HG02571 (cell line): ENCODE data around the gene MAMDC2.

ENCODE experiments used
- ATAC-seq: cut with Tn5 transposase; IDR thresholded peaks from one replicate; pipeline ENCODE4 v1.9.1; 2021; ENCODE audit warnings: mild to moderate bottlenecking, moderate library complexity; ENCODE audit not compliant: unreplicated experiment

Gene MAMDC2

DNA sequence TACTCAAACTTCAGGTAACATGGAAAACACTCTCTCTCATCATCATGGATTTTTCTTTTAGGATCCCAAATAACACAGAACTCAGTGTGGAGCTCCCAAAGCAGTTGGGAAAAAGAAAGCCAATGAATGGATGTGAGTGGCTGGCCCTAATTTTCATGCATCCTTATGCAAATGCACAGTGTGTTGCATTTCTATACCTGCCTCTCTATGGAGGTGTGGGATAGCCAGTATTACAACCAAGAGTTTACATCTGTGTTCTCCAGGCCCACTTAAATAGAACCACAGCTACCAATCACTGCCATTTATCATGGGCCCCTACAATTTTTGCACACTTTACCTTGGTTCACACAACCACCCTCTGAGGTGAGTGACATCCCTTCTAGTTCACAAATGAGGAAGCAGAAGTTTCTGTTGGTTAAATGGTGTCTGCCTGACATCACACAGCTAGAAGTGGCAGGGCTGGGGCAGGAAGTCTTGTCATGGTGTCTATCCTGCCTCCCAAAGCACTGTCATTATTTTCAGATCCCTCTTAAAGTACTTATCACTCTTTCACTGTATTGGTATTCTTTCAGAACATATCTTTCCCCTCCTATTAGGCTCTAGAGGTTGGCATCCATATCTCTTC lies 17.3 kb downstream of the MAMDC2 start:
- ATAC-seq, result no peak

- ATAC-seq, result no peak
Measured at GRCh38 chr9:70061776-70062175, 18.1 kb downstream of the MAMDC2 start.

- ATAC-seq, result no peak
Measured at GRCh38 chr9:70064496-70064895, 20.8 kb downstream of the MAMDC2 start.

DNA sequence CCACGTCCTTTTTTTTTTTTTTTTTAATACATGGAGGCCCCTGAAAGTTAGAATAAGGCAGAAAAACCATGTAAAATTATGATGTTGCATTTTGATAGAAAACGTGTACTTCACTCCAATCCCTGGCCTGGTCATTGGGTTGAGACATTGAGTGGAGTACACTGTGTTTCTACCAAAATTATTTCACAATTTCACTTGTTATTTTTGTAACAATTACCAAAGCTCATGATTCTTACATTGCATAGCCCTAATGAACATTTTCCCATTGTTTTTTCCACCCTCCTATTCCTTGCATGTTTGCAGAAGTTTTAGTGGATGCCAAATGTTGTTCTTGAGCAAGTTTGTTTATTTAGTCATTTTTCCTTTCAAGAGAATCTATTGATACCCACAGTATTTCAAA lies 21.9 kb downstream of the MAMDC2 start:
- ATAC-seq, result no peak

- no peak for ATAC-seq
Measured at GRCh38 chr9:70066418-70066817, 22.8 kb downstream of the MAMDC2 start.

DNA sequence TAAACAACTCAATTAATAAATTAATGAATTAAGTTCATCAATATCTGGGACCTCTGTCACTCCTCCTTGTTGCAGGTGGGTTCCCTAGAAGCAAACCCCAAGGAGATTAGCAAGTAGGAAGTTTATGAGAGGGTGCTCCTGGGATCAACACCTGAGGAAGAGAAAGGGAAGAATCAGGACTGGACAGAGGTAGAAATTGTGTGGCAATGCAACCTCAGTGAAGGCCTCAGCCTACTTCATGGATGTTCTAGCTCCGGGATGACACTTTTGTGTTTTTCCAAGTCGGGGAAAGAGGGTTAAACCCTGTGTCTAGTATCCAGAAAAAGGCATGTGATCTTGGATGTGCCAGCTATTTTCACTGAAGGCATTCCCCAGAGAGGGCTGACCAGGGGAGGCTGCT lies 23.2 kb downstream of the MAMDC2 start:
- ATAC-seq, result no peak

DNA sequence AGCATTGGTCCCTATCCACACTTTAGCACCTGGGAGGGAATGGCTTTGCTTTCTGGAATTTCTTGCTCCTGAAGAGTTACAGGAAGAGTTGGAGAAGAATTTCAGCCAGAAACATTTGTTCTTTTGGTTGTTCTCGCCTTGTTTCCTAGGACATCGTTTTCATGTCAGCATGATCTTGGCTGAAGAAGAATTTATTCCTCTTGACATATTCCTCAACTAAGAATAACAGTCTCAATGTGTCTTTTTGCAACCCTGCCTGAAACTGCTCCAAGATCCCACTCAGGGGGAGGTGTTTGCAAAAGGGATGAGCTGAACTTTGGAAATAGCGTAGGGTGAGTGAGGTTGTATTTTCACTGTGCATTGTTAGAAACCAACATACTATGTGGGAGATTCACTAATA lies 26.1 kb downstream of the MAMDC2 start:
- ATAC-seq, result no peak

DNA sequence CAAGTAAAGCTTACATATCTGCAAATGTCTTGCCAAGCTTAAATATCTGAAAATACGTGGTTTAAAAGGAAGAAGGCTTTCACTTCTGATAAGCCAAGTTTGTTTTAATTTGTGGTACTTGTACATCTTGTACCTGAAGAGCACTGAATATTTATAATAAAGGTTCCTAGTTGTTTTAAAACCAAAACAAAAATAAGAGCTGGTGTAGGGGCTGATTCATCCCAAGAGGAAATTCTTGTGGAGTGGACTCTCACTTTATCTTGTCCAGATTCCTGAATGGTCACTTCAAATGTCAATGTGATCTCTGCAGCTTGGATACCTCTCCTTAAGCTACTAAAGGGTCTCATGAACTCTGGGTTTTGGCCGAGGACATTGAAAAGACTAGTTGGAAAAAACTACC lies 29.5 kb downstream of the MAMDC2 start:
- no peak for ATAC-seq

GRCh38 chr9:70073756-70074155 lies 30.1 kb downstream of the MAMDC2 start:
- no peak for ATAC-seq

GRCh38 chr9:70076678-70077077 lies 33.0 kb downstream of the MAMDC2 start:
- ATAC-seq, result no peak

GRCh38 chr9:70079417-70080037 lies 35.9 kb downstream of the MAMDC2 start:
- ATAC-seq, result no peak

- no peak for ATAC-seq
Measured at GRCh38 chr9:70080481-70081119, 37.0 kb downstream of the MAMDC2 start.

- ATAC-seq, result no peak
Measured at GRCh38 chr9:70081120-70081495, 37.5 kb downstream of the MAMDC2 start.

- ATAC-seq, result no peak
Measured at GRCh38 chr9:70083429-70083828, 39.8 kb downstream of the MAMDC2 start.

GRCh38 chr9:70085241-70085640 lies 41.6 kb downstream of the MAMDC2 start:
- no peak for ATAC-seq

- no peak for ATAC-seq
Measured at GRCh38 chr9:70091103-70091502, 47.5 kb downstream of the MAMDC2 start.

DNA sequence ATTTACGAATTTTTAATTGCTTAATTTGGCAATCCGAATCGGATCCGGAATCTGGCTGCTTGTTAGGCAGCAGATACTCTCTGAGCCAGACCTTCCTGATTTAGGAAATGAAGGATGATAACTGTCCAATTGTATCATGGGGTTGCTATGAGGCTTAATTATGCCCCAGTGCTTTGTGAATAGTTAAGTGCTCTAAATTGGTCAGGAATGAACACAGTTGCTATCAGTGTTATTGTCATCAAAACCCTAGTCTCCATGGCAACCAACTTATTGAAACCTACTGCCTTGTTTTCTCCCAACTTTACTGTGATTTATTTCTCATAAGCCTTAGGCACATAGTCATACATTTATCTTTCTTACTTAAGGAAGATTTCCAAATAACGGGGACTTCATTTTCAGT lies 47.9 kb downstream of the MAMDC2 start:
- ATAC-seq, result no peak

DNA sequence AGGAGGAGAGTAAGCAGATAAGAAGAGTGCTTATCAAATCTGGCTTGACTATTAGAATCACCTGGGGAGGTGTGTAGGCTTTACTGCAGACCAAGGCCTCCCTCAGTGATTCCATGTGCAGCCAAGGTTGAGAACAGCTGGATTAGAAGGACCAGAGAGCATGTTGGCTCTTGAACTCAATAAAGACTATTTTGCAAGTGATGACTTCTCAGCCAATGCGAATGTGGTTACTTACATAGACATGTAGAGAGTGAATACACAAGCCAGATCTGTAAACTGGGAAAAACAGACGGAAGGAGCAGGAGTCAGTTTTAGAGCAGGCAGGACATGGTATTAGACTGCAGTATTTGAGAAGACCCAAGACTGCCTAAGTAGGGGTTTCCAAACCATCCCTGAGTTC lies 48.5 kb downstream of the MAMDC2 start:
- ATAC-seq, result no peak

- ATAC-seq, result no peak
Measured at GRCh38 chr9:70093095-70093494, 49.4 kb downstream of the MAMDC2 start.

DNA sequence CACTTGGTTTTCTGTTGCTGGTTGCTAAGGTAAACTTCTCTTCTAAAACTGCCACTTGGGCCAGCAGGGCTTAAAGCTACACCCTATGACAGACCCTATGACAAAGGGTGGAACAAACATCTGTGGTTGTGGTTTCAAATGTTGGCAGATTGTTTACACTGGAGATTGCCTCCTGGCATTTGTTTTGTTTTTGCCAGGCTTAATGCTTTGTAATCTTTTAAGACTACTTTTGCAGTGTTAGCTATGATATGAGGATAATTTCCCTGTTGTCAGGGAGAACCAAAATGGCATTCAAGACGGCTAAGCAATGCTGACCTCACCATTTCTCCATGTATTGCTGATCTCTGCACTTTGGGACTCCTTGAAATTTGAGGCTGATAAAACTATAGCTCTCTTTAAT lies 50.3 kb downstream of the MAMDC2 start:
- ATAC-seq, result no peak

- ATAC-seq, result no peak
Measured at GRCh38 chr9:70094747-70095146, 51.1 kb downstream of the MAMDC2 start.

GRCh38 chr9:70097187-70097586 lies 53.5 kb downstream of the MAMDC2 start:
- no peak for ATAC-seq

GRCh38 chr9:70100362-70100761 lies 56.7 kb downstream of the MAMDC2 start:
- no peak for ATAC-seq
